Fibroblast of lung (primary cell): ENCODE measurements around the gene GDPD2.

ENCODE experiments used
- EZH2 ChIP-seq: IDR thresholded peaks from 2 replicates; pipeline ENCODE4 v1.5.1; 2012; ENCODE audit warnings: low read length, control low read depth, mild to moderate bottlenecking; ENCODE audit errors: missing control alignments
- TF ChIP-seq, protein P1 (sequence below), 2 donors: IDR thresholded peaks in 1 of 2; conservative IDR thresholded peaks in 1 of 2; 1 replicate in 1 of 2; 2 replicates in 1 of 2; pipeline ENCODE4 v1.5.1; 2011 to 2012; ENCODE audit warnings: low read length in 2 of 2, control low read depth in 1 of 2, inconsistent platforms in 1 of 2, low read depth in 1 of 2, mild to moderate bottlenecking in 1 of 2

- TF ChIP-seq, protein P1, sequence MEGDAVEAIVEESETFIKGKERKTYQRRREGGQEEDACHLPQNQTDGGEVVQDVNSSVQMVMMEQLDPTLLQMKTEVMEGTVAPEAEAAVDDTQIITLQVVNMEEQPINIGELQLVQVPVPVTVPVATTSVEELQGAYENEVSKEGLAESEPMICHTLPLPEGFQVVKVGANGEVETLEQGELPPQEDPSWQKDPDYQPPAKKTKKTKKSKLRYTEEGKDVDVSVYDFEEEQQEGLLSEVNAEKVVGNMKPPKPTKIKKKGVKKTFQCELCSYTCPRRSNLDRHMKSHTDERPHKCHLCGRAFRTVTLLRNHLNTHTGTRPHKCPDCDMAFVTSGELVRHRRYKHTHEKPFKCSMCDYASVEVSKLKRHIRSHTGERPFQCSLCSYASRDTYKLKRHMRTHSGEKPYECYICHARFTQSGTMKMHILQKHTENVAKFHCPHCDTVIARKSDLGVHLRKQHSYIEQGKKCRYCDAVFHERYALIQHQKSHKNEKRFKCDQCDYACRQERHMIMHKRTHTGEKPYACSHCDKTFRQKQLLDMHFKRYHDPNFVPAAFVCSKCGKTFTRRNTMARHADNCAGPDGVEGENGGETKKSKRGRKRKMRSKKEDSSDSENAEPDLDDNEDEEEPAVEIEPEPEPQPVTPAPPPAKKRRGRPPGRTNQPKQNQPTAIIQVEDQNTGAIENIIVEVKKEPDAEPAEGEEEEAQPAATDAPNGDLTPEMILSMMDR (conservative IDR thresholded peaks at IDR 0.05 in 1 of 2, IDR thresholded peaks at IDR 0.05 in 1 of 2; ENCODE audit: low read depth in 1 of 2, low read length in 2 of 2): peak; percentile 64 to 69
- no peak for TF ChIP-seq EZH2
Observed at GRCh38 chrX:70452143-70452733, 29.1 kb downstream of the GDPD2 start.
